Measurements from ENCODE around the gene TEAD2.

DNA sequence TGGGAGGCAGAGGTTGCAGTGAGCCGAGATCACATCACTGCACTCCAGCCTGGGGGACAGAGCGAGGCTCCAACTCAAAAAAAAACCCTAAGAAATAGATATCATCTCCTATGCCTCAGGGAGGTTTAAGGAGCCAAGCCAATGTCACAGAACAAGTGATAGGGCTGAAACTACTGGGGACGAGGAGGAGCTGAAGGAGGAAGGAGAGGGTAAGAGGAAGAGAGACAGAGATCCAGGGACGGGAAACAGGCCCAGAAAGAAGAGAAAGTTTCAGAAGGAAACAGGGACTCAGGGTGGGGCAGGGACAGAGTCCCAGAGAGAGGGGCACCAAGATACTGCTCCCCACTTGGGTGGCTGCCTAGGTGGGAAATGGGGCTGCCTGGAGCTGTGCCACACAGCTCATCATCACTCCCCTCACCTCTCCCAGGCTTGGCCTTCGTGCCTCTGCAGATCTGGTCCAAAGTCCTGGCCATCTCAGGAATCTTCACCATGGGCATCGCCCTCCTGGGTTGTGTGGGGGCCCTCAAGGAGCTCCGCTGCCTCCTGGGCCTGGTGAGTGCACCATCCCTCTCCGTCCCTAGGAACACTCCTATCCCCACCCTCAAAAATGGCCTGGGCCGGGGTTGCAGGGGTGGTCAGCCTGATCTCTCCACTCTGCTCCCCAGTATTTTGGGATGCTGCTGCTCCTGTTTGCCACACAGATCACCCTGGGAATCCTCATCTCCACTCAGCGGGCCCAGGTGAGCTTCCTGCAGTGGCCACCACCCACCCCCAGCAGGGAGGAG lies 25.5 kb downstream of the TEAD2 start:
- TF ChIP-seq CTCF (IDR thresholded peaks at IDR 0.05; ENCODE audit: borderline replicate concordance, extremely low read depth, low read length, poor library complexity, severe bottlenecking) (no peak), EZH2 (IDR thresholded peaks at IDR 0.05; ENCODE audit: borderline replicate concordance, low read depth, low read length, severe bottlenecking) (no peak)

Data from DND-41 (cell line).